GM10266 (cell line): ENCODE results near the gene KCNAB2.

ENCODE experiments used
- DNase-seq: peaks from one replicate; pipeline ENCODE4 v3.0.0; 2012; ENCODE audit errors: extremely low spot score
- TF ChIP-seq, protein P1 (sequence below): IDR thresholded peaks from 2 replicates; pipeline ENCODE4 v1.5.1; 2012; ENCODE audit warnings: mild to moderate bottlenecking, low read depth; ENCODE audit not compliant: control insufficient read depth, insufficient read depth; ENCODE audit errors: missing control alignments

Gene KCNAB2

DNA sequence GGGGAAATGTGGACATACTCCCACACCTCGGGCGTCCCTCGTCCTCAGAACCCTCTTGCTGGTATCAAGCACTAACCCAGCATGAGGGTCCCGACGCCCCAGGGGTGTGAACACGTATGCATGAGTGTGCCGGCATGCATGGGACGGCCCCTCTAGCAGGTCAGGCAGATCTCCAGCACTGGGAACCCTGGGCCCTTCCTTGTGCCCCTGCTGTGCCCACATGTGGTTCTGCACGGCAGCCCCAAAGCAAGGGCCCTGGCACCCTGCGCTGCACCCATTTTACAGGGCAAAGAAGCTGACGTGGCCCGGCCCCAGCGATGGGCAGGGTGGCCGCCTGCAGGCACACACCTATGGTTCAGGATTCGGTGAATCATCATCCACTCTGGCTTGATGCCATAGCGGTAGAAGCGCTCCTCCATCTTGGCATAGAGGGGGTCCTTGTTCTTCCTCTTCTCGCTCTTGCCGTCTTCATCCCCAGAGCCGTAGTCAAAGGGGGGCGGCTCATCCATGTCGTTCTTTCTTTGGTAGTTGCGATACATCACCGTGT lies 100.2 kb downstream of the KCNAB2 start:
- no peak for DNase-seq
- TF ChIP-seq, protein P1, sequence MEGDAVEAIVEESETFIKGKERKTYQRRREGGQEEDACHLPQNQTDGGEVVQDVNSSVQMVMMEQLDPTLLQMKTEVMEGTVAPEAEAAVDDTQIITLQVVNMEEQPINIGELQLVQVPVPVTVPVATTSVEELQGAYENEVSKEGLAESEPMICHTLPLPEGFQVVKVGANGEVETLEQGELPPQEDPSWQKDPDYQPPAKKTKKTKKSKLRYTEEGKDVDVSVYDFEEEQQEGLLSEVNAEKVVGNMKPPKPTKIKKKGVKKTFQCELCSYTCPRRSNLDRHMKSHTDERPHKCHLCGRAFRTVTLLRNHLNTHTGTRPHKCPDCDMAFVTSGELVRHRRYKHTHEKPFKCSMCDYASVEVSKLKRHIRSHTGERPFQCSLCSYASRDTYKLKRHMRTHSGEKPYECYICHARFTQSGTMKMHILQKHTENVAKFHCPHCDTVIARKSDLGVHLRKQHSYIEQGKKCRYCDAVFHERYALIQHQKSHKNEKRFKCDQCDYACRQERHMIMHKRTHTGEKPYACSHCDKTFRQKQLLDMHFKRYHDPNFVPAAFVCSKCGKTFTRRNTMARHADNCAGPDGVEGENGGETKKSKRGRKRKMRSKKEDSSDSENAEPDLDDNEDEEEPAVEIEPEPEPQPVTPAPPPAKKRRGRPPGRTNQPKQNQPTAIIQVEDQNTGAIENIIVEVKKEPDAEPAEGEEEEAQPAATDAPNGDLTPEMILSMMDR, result no peak

- TF ChIP-seq, protein P1, result no peak
- DNase-seq, result peak; percentile 87
Observed at GRCh38 chr1:6148497-6149241, 103.0 kb downstream of the KCNAB2 start.

GRCh38 chr1:6149597-6149996 lies 103.9 kb downstream of the KCNAB2 start:
- no peak for DNase-seq
- TF ChIP-seq, protein P1, result no peak

- TF ChIP-seq, protein P1, result no peak
- no peak for DNase-seq
Observed at GRCh38 chr1:6150006-6150938, 104.6 kb downstream of the KCNAB2 start.
